CD4-positive, alpha-beta T cell treated with Interferon gamma for 1 hour (primary cell): ENCODE measurements around the gene CHD6.

Source experiments
- DNase-seq: peaks from one replicate; pipeline ENCODE4 v3.0.0-alpha.2; 2020

The CHD6 gene

DNA sequence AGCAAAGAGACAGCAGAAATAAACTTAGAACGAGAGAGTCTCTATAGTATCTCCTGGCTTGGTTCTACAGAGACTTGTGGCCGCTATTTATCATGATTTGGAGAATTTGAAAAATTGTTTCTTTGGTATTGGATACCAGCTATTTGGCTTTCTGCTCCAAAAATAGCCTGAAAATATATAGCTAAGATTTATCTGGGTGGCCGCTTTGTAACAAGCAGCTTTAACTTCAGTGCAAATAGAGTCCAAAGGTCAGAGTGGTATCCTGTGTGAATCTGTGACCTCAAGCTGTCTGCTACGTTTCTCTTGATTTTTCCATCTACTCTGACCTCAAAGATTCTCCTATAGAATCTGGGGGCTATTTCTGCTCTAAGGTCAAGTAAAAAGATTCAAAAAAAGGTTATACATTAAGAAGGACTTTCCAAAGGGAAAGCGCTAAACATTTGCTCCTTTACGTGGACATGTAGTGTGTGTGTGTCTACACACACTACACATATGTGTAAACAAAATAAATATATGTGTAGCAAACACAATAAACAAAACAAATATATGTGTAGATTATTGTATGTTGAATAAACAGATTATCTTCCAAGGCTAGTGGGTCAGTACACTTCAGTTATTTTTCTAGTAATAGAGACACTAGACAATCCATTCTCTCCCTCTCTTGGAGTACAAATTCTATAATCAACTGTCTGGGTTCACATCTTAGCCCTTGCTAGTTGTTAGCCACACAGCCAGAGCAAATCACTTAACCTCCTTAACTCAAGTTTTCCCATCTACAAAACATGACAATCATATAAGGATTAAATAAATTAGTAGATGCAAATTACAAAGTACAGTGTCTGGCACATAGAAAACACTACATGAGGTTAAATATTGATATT lies 40.8 kb downstream of the CHD6 start:
- DNase-seq, result no peak

- DNase-seq, result no peak
Measured at GRCh38 chr20:41575412-41575811, 42.8 kb downstream of the CHD6 start.

DNA sequence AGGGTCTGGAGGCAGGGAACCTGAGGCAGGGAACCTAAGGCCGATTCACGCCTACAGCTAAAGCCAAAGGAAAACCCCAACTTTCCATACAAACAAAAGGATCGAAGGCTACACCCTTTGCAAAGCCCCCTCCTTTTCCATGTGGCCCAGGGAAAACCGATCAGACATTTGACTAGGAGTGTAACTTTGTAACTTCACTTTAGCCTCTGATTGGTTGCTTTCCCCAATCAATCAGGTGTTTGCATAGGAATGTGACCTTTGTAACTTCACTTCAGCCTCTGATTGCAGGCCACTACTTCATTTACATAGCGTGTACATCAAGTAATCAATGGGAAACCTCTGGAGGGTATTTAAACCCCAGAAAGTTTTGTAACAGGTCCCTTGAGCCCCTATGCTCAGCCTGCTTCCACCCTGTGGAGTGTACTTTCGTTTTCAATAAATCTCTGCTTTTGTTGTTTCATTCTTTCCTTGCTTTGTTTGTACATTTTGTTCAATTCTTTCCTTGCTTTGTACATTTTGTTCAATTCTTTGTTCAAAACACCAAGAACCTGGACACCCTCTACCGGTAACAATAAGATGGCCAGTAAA lies 43.3 kb downstream of the CHD6 start:
- no peak for DNase-seq

DNA sequence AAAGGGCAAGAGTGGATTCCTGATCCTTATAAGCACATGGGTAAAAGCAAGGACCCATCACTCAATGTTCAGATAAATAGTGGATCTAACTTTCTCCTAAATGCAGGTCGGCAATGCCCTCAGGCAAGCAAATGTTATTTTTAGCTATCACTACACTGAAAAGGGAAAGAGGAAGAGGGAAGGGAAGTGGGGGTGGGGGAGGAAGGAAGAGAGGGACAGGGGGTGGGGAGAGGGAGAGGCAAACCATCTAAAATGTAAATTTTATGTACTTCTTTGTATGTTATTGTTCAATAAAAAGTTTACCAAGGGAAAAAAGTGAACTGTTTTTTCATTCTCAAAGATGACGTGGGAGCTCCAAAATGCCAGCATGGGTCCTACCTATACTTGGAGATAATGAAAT lies 44.2 kb downstream of the CHD6 start:
- DNase-seq, result no peak

DNA sequence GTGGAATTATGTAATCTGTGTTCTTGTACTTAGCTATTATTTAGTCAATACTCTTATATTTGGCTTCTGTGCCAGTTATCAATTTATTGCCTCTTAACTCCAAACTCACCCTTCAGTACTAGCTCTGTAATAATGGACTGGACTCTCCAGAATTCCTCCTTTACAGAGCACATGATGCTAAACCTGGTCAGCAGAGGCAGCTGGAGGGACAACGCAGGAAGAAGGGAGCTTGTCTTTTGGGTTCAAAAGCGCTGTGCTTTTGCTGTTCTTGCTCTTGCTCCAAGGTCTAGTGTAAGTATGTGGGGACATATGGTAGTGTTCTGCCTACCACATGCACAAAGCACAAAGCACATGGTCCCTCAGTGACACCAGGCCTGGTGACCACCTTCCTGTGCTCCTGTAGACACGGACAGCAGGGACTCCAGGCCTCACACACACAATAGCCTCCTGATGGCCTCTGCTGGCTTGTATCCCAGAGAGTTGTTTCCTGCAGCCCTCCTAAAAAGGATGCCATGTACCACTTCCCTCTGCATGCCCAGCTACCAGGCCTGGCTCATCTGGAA lies 46.1 kb downstream of the CHD6 start:
- DNase-seq, result no peak

DNA sequence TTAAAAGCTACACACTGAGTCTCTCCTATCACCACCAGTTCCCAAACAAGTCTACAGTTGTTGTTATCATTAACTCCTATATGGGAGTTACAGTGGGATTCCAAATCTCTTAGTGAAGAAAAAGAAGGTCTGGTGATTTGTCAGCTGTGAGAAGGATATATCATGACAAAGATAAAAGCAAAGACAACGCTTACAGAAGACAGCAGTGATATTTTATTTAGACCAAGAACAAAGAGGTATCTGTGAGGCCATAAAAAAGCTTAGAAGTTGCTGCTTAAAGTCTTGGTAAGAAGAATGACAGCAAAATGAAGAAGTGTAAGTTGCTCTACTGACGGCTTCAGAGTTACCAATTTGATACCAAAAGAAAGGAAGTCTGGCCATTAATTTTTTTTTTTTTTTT lies 47.2 kb downstream of the CHD6 start:
- no peak for DNase-seq

DNA sequence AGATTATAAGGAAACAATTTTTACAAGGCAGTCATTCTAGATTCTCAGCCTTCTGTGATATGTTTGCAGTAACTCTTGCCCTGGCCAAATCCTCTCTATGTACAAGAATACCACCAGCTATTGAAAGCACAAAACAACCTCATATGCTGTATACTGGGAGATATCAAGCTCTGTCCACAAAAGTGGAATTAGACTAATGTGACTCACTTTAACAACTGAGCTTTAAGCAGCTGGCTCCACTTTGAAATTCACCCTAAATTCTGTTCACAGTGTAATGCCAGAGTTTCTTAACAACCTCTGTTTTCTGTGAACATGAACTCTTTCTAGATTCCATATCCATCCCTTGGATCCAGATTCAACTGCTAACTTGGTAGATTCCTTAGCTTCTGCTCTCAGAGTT lies 47.6 kb downstream of the CHD6 start:
- no peak for DNase-seq

DNA sequence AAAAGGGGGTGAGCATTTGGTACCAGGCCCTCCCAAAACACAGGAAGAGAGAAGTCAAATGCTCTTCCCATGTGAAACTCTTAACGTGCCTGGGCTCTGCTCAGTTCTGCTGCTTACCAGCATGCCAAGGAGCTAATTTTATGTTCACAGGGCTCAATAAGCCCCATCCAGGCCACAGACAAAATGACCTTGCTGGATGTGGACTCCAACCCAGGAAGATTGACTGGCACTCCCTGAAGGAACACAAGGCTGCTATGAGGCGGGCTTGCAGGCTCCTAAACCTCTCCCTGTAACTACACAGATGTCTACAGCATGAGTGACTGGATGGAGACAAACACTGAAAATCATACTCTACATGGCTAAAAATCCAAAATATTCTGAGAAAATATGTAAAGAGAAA lies 50.6 kb downstream of the CHD6 start:
- DNase-seq, result no peak

DNA sequence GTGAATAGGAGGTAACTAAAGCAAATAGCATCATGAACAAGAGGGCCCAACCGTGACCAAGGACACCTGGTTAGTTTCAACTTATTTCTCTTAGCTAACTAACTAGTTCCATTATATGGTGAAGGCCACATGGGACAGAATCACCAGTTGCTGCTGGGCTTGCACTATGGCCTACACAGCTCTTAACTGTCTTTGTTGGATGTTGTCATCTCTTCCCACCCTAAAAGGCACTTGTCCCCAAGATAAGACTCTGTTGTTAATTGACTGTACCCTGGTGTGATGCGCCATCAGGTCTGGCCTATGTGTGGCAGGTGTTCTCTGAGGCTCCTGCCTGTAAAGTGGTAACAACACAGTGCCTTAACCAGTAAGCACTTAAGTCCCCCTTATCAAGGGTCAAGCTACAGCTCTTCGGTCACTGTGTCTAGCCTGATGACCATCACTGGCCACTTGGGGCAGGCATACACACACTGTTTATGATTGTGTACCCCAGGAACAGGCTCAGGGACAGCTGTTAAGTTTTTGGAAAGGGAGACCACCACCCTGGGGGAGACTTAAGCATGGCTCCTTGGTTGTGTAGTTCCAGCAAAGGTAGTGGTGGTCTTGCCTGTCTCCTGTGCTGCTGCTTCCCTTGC lies 51.2 kb downstream of the CHD6 start:
- DNase-seq, result no peak

DNA sequence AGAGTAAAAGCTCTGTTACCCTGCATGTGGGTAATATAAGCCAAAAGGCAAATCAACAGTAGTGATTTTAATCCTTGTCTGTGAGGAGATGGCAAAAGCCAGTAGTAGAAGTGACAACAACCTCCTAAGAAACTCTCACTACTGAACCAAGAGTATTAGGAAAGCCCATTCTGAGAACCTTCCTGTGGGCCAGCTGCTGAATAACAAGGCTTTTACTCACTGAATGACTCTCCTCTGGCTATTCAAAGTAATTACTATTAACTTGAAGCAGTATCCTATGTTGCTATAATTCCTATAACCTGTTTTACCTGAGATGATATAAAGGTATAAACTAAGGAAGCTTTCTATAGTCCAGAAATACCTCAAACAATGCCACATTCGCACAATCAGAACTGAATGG lies 55.1 kb downstream of the CHD6 start:
- DNase-seq, result no peak

- DNase-seq, result no peak
Measured at GRCh38 chr20:41560970-41561369, 57.2 kb downstream of the CHD6 start.

DNA sequence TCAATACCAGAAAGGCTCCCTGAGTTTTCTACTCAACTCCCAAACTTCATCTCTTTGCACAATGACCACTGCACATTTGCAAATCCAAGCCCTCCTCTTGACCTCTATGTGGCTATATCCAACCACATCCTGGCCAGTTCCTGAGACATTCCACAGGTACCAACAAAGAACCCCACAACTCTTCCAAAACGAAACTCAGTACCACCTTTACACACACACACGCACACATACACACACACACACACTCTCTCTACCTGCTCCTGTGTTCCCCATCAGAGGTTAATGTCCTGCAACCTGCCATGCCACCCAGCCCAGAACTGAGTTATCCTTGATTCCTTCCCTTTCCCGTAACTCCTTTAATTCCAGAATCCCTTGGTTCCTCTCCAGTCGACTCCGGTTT lies 58.5 kb downstream of the CHD6 start:
- DNase-seq, result no peak

DNA sequence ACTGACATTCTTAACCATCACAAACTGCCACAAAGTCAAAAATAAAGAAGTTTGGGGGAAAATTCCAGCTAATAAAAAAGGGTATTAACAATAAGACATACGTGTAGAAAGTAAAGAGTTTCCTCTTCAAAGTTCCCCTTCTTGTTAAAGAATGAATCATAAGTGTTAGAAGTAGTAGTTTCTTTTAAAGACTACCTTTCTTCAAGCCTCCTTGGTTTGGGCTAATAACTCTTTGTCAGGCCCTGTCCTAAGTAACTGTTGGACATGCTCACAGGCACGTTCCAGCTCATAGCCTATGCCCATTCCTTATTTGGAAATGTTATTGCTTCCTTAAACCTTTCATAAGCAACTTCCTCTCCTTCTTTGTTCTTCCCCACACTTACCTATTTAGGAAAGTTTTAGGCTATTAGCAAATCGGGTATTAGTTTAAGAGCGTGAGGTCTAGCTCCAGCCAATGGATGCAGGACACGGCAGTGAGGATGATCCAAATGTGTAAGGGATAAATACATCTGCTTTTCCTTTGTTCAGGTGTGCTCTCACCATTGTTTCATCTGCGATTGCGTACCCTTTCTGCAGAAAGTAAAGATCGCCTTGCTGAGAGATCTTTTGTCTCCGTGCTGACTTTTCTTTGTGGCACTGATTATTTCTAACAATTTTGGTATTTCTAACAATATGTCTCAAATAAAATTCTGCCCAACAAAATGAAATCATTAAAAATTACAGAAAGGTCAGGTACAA lies 64.9 kb downstream of the CHD6 start:
- no peak for DNase-seq

- no peak for DNase-seq
Measured at GRCh38 chr20:41552295-41553068, 65.7 kb downstream of the CHD6 start.

DNA sequence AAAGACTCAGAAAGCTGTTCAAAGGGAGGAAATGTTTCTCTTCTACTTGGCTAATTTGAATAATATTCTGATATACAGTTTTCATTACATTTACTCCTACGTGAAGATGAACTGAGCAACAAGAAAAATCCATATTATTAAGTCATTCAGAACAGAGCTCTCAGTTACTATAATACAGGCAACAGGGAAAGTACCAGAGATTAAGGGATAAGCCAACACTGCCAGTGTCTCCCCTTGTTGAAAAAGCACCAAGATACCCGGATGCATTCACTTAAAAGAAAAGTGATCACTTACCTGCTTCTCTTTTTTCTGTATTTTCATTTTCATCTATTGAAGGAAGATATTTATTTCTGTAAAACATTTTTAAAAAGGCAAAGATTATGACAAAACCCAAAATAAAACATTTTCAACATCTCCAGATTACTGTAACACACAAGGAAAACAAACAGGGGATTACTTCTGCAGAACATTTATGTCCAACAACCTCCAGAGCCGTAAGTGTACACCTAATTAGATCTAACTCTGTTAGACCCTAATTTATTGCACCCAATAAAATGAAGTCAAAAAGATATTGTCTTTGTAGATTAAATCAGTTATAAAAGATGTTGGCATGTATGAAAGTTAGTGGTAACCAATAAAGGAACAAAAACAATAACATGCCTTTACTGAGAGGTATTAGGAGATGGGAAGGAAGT lies 67.0 kb downstream of the CHD6 start:
- no peak for DNase-seq

DNA sequence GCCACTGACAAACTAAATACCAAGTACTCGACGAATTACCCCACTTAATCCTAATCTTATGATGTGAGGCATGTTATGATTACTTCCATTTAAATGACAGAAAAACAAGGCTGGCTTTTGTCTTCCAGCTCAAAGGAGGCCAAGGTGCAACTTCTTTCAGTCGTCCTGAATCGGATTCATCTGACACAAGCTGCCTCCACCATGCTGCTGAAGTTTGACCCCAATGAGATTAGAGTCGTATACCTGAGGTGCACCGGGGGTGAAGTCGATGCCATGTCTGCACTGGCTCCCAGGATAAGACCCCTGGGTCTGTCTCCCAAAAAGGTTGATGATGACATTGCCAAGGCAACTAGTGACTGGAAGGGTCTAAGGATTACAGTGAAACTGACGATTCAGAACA lies 71.0 kb downstream of the CHD6 start:
- DNase-seq, result no peak

DNA sequence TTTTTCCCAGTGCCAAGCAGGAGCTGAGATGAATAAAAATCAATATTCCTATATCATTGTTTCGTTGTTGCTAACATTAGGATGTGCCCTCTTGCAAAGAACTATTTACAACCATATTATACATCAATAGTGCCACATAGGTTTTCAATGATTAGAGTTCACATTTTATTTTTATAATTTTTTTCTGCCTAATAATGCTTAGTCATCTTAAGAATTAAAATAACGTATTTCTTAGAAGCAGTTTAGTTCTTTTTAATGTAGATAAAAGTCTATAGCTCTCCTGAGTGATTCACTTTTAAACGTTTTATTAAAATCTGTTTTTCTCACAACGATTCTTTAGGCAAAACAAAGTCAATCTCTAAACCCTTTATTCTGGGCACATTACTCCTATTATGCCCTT lies 71.6 kb downstream of the CHD6 start:
- no peak for DNase-seq

DNA sequence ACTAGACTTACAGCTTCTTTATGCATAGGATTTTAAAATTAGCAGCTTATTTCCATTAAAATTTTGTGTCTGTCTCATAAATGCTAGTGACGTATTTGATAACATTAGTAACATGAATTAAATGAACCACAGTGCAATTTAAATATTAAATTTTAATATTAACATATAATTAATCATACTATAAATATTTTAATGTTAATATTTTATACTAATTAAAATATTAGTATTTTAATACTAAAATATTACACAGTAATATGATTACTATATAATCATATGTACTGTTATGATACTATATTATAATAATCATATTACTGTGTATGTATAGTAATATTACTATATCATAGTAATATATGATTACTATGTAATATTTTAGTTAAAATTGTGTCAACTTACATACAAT lies 73.7 kb downstream of the CHD6 start:
- no peak for DNase-seq

DNA sequence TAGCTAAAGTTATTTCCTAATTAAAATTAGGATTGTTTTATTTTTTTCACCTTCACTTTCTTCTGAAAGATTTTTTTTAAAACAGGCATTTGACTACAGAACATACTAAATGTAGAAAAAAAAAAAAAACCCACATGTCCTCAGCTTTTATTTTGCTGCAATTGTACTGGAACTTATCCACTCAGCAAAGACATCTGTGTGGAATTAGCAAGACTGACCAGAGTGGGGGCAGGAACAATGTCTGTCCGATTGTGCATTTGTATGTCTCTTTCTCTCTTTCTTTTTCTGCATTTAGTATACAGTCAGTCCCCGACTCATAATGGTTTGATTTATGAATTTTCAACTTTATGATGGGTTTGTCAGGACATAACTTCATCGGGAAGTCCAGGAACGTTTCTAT lies 77.3 kb downstream of the CHD6 start:
- DNase-seq, result no peak

DNA sequence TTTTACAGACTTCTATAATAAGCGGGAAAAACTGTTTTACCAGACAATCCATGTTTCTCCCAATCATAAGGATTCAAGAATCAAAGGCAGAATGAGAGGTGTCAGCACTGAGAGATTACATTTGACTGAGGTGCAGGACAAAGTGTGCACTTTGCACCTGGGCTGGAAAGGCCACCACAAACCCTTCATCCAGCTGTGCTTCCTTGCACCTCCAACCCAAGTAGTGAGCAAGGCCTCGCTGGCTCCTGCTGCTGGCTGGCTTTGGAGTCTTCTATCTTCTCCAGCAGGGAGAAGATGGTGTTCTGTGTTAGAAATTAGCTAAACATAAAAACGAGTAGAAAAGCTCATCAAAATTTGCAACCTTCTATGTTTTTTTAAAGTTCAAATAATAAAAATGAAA lies 77.7 kb downstream of the CHD6 start:
- DNase-seq, result no peak

- DNase-seq, result no peak
Measured at GRCh38 chr20:41538810-41539596, 79.2 kb downstream of the CHD6 start.
